HepG2 (cell line): ENCODE data around the gene PSMB9. TPM values are rescaled to one million over a fixed set of nuclear protein-coding genes. Genes with fewer than 3 reads are reported as not detected.

Experiments used
- ATAC-seq: fragments of 200-7000 bp; cut with Tn5 transposase; 3 replicates; pipeline ENCODE4 v1.9.1; 2020; ENCODE audit warnings: mild to moderate bottlenecking, moderate library complexity
- BruUV-seq: library from RNA; stranded (reverse); fragments of 400-500 nt; replicated peaks from 2 replicates; lab custom pipeline; 2021; lab: Mats Ljungman, UMichigan
- CTCF ChIA-PET: fragments of 300-600 bp; formaldehyde crosslinking; extraction: SDS; loops from one replicate; lab custom pipeline; 2021; ENCODE audit warnings: low total read pairs, inconsistent platforms, low intra/inter-chr PET ratio; lab: Yijun Ruan, JAX
- POLR2A ChIA-PET: fragments of 350-600 bp; sonication (Branson Sonifier 250); formaldehyde crosslinking; loops from one replicate; lab custom pipeline; 2020; ENCODE audit warnings: antibody characterized with exemption, inconsistent platforms; lab: Yijun Ruan, JAX
- DNase-seq: peaks from one replicate; pipeline ENCODE4 v3.0.0-alpha.2; 2015; ENCODE audit warnings: low spot score
- FAIRE-seq: peaks from 3 replicates; lab custom pipeline; 2011; peaks lifted over from hg19 to GRCh38; lab: Jason Lieb, UNC
- H2AFZ ChIP-seq: one replicate; pipeline ENCODE4 v1.6.1; 2011; ENCODE audit warnings: low read length, inconsistent platforms
- H3K27ac ChIP-seq: fragments of 300-600 bp; 3 replicates; pipeline ENCODE4 v1.8.0; 2011; ENCODE audit warnings: mixed run types, mild to moderate bottlenecking, mixed read lengths, low read length, inconsistent platforms; ENCODE audit not compliant: insufficient read depth; ENCODE audit errors: extremely low read length
- H3K27me3 ChIP-seq, 2 experiments: fragments of 200-600 bp in 1 of 2; 2 replicates in 1 of 2; 3 replicates in 1 of 2; pipeline versions ENCODE4 v1.6.0 to v1.8.0; 2011; ENCODE audit warnings: low read length in 2 of 2, mild to moderate bottlenecking in 2 of 2, moderate library complexity in 2 of 2, inconsistent platforms in 1 of 2; ENCODE audit not compliant: insufficient read depth in 2 of 2, control insufficient read depth in 1 of 2
- H3K36me3 ChIP-seq, 2 experiments: fragments of 200-600 bp in 1 of 2; replicated peaks in 1 of 2; 2 replicates in 1 of 2; 3 replicates in 1 of 2; pipeline versions ENCODE4 v1.5.1 to v1.8.0; 2011; ENCODE audit warnings: low read length in 2 of 2, inconsistent platforms in 1 of 2; ENCODE audit not compliant: insufficient read depth in 2 of 2, control insufficient read depth in 1 of 2
- H3K4me1 ChIP-seq: 2 replicates; pipeline ENCODE4 v1.5.1; 2012; ENCODE audit warnings: low read length, inconsistent platforms; ENCODE audit not compliant: insufficient read depth
- H3K4me2 ChIP-seq: 2 replicates; pipeline ENCODE4 v1.6.0; 2011; ENCODE audit warnings: low read depth, low read length, inconsistent platforms
- H3K4me3 ChIP-seq, 3 experiments: fragments of 200-600 bp in 1 of 3; sonication (generic), shearing (Covaris generic) in 1 of 3; replicated peaks in 1 of 3; 2 replicates each; pipeline ENCODE4 v1.5.1; 2011 to 2016; ENCODE audit warnings: low read length in 3 of 3, inconsistent platforms in 2 of 3, low read depth in 2 of 3, mild to moderate bottlenecking in 2 of 3, control low read depth in 1 of 3, mixed read lengths in 1 of 3; ENCODE audit not compliant: insufficient read depth in 1 of 3
- H3K79me2 ChIP-seq: one replicate; pipeline ENCODE4 v1.6.1; 2011; ENCODE audit warnings: low read length, inconsistent platforms; ENCODE audit not compliant: insufficient read depth
- H3K9ac ChIP-seq: 2 replicates; pipeline ENCODE4 v1.6.0; 2011; ENCODE audit warnings: mild to moderate bottlenecking, low read depth, low read length, inconsistent platforms; ENCODE audit not compliant: insufficient read depth
- H3K9me3 ChIP-seq: 2 replicates; pipeline ENCODE4 v1.5.1; 2012; ENCODE audit warnings: mild to moderate bottlenecking, low read length
- H4K20me1 ChIP-seq: 2 replicates; pipeline ENCODE4 v1.6.0; 2011; ENCODE audit warnings: inconsistent platforms, mild to moderate bottlenecking, low read length, moderate library complexity; ENCODE audit not compliant: insufficient read depth
- BCL6 ChIP-seq: IDR thresholded peaks from 2 replicates; pipeline ENCODE4 v1.6.1; 2016; ENCODE audit warnings: missing genetic modification reagents, missing compliant biosample characterization
- CEBPB ChIP-seq: IDR thresholded peaks from 2 replicates; pipeline ENCODE4 v1.6.1; 2011; ENCODE audit warnings: low read depth, low read length, improper control_type of control experiment, borderline replicate concordance
- ONECUT2 ChIP-seq: sonication (generic); formaldehyde crosslinking; IDR thresholded peaks from 2 replicates; pipeline ENCODE4 v1.4.0; 2020; ENCODE audit warnings: missing genetic modification reagents
- ZNF205 ChIP-seq: IDR thresholded peaks from 2 replicates; pipeline ENCODE4 v1.6.1; 2018; ENCODE audit warnings: missing biosample characterization, missing genetic modification reagents
- WGBS: methylation state at CpG from one replicate; pipeline ENCODE4 v1.1.6; 2017; ENCODE audit warnings: low lambda C conversion rate; 5-methylcytosine and 5-hydroxymethylcytosine counted together
- in situ Hi-C: cut with HindIII; loops from 2 replicates; pipeline ENCODE4 v1.10.0; 2017; ENCODE audit warnings: low pct_unique_long_range_greater_than_20kb; ENCODE audit not compliant: extremely low pct_ligation_motif_present
- intact Hi-C: fragments of 100-400 bp; cut with micrococcal nuclease; formaldehyde crosslinking; loops from one replicate; pipeline ENCODE4 v1.10.0; 2022; ENCODE audit not compliant: unreplicated experiment
- polyA plus RNA-seq, 8 experiments: library from polyadenylated mRNA; depleted of rRNA in 3 of 8; stranded (reverse) in 7 of 8; unstranded in 1 of 8; fragments of >200 nt; fragmentation: Illumina TruSeq in 4 of 8; extraction: Trizol in 4 of 8; gene quantifications; 2 replicates each; pipeline versions ENCODE4 v1.2.1 to v1.2.3, GENCODE V29; 2011 to 2016; ENCODE audit warnings: low read depth in 4 of 8, missing spikeins in 1 of 8, mixed read lengths in 1 of 8; ENCODE audit not compliant: insufficient read depth in 1 of 8
- total RNA-seq, 5 experiments: library from RNA; depleted of rRNA; stranded (reverse); fragments of >200 nt; fragmentation: Illumina TruSeq; extraction: Trizol; gene quantifications; 2 replicates each; pipeline ENCODE4 v1.2.3, GENCODE V29; 2016; ENCODE audit warnings: low read depth in 1 of 5
- TF ChIP-seq, protein P1 (sequence below): sonication (generic); formaldehyde crosslinking; IDR thresholded peaks from 2 replicates; pipeline ENCODE4 v1.4.0; 2020; ENCODE audit warnings: mild to moderate bottlenecking, missing genetic modification reagents, borderline replicate concordance

Gene PSMB9
- total and polyA plus RNA-seq, 2 of the 13 experiments (the other 11 are each of a cell fraction or from before 2014, with no cell fraction given) = 15.6 to 16.0 TPM

DNA sequence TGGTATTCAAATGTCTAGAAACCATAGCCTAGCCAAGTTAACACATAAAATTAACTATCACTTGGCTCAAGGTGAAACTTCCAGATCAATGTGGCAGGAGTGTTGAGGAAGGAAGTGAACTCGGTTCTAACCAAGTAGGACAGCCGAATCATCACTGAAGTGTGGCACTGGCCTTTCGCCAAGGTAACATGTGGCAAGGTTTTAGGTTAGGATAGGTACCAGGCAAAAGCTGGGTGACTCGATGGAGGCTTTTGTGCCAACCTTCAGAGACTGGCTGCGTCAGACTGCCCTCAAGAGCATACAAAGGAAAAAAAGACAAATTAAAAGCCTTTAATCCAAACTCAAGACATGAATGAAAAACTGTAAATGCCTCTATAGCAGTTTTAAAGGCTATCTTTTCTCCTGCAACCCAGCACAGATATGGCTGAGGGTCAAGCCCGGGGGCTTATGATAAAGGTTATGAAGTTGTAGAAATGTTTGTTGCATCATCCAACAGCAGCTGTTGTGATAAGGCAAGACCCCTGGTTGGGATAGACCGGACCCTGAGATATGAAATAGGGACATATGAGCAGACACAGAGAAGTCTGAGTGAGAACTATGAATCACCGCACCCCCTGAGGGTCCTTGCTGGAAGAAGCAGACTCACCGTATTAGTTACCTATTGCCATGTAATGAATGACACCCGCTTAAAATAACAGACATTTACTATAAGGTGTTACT, 11.9 kb downstream of the PSMB9 start:
- TF ChIP-seq ONECUT2 = no peak
- TF ChIP-seq ZNF205 (CRISPR knock-in tag) = no peak
- no peak for TF ChIP-seq BCL6
- 0 out of 2 replicates have a peak, but pooled peaks have one; percentile 18 for TF ChIP-seq CEBPB
- TF ChIP-seq, protein P1, sequence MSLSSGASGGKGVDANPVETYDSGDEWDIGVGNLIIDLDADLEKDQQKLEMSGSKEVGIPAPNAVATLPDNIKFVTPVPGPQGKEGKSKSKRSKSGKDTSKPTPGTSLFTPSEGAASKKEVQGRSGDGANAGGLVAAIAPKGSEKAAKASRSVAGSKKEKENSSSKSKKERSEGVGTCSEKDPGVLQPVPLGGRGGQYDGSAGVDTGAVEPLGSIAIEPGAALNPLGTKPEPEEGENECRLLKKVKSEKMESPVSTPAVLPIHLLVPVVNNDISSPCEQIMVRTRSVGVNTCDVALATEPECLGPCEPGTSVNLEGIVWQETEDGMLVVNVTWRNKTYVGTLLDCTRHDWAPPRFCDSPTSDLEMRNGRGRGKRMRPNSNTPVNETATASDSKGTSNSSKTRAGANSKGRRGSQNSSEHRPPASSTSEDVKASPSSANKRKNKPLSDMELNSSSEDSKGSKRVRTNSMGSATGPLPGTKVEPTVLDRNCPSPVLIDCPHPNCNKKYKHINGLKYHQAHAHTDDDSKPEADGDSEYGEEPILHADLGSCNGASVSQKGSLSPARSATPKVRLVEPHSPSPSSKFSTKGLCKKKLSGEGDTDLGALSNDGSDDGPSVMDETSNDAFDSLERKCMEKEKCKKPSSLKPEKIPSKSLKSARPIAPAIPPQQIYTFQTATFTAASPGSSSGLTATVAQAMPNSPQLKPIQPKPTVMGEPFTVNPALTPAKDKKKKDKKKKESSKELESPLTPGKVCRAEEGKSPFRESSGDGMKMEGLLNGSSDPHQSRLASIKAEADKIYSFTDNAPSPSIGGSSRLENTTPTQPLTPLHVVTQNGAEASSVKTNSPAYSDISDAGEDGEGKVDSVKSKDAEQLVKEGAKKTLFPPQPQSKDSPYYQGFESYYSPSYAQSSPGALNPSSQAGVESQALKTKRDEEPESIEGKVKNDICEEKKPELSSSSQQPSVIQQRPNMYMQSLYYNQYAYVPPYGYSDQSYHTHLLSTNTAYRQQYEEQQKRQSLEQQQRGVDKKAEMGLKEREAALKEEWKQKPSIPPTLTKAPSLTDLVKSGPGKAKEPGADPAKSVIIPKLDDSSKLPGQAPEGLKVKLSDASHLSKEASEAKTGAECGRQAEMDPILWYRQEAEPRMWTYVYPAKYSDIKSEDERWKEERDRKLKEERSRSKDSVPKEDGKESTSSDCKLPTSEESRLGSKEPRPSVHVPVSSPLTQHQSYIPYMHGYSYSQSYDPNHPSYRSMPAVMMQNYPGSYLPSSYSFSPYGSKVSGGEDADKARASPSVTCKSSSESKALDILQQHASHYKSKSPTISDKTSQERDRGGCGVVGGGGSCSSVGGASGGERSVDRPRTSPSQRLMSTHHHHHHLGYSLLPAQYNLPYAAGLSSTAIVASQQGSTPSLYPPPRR (CRISPR knock-in tag) = no peak
- TF ChIP-seq, all 625 proteins: peak for 1
- Histone ChIP-seq H3K9me3 (no peaks in the 10 kb centered on the region), H3K36me3 (no peaks in the 10 kb centered on the region), H3K27ac (no peak overlapping the region), H3K4me1 (peaks cover 16% of the 10 kb centered on the region), H4K20me1 (no peaks in the 10 kb centered on the region), H3K4me2 (no peak overlapping the region), H3K9ac (no peak overlapping the region), H3K4me3 (no peak overlapping the region), H2AFZ (no peak overlapping the region), H3K27me3 (peaks cover 0 to 19% of the 10 kb centered on the region in 2 experiments; a peak in 3 of 5 replicates), H3K79me2 (no peaks in the 10 kb centered on the region)
- intact Hi-C loops = no loop called here
- FAIRE-seq = no peak
- no peak for DNase-seq
- WGBS = 8% methylated on average over 10 of the region's 10 CpGs
- no TSS peak for BruUV-seq
- no peak for ATAC-seq
- in situ Hi-C loops = loop anchor here (5.0 kb wide), 1 partner anchor 34 kb away; no protein-coding TSS in a partner anchor
- CTCF ChIA-PET = interaction anchor here (4.1 kb wide), 1 partner anchor 27 kb away, joined by 65 read pairs; the partner anchor contains the start of gene TAP2
- POLR2A ChIA-PET = no interaction called here
